CD4-positive, alpha-beta T cell treated with Interleukin-6 for 4 hours (primary cell): ENCODE results near the gene EXOC8.
"Not testable (repeated sequence)": the region's sequence is repeated elsewhere in the genome, so short reads cannot be mapped to it uniquely, and the experiment has no call there.

Experiments
- DNase-seq: peaks from one replicate; pipeline ENCODE4 v3.0.0-alpha.2; 2020; ENCODE audit warnings: mixed read lengths

The EXOC8 gene

GRCh38 chr1:231348856-231349255 lies 11.2 kb upstream of the EXOC8 start:
- not testable (repeated sequence) for DNase-seq

DNA sequence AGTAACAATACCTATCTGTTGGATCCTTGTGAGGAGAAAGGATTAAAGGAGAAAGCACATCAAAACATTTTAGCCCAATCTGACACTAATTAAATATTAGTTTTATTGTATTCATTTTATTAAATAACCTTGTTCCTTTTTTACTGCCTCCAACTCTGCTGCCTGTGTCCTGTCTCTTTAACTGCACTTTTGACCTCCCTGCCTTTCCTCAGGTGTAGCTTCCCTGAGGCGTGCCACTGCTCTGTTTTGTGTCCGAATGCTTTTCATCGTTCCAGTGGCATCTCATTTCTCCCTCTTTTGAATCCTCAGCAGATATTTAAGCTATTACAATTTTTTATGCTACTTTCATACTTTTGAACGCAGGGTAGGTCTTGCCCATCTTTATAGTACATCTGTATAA lies 10.8 kb upstream of the EXOC8 start:
- DNase-seq: no peak

DNA sequence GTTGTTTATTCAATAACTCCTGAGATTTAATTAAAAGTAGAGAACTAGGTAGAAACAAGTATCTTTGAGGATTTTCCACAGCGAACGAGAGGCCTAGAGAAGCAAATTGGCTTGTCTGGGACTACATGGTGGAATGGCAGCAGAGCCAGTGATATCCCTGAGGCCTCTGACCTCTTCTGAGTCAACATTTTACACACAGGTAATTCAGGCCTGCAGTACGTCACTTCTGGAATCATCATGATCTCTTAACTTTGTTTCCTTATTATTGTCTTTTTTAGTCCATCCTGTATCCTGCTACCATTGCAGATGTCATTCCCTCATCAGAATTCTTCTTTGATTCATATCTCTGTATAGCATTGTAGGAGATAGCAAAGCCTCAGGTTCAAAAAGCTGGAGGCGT lies 10.3 kb upstream of the EXOC8 start:
- no peak for DNase-seq

- no peak for DNase-seq
Measured at GRCh38 chr1:231340328-231341013, 2.8 kb upstream of the EXOC8 start.

GRCh38 chr1:231338270-231339128 lies 847 bp upstream of the EXOC8 start, which contains the start of gene SPRTN:
TSS of gene SPRTN (plus strand) at chr1:231338293. CDS start at chr1:231338384, 91 bp downstream.
- DNase-seq: no peak

DNA sequence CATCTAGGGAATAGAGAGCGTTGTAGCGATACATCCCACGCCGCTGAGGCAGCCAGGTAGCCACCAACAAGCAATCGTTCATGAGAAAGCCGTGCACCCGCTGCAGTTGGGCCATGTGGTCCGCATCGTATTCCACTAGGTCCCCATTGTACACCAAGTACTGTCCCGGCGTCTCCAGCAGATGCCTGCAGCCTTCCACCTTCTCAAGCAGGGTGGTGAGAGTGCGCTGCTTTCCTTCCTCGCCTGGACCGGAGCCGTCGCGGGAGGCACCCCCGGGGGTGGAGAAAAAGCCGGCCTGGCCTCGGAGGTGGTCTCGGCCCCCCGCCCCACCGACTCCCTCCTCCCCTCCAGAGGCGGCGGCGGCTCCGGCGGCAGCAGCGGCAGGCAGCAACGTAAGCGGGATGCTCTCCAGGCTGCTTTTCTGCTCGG lies 595 bp downstream of the EXOC8 start:
- no peak for DNase-seq

DNA sequence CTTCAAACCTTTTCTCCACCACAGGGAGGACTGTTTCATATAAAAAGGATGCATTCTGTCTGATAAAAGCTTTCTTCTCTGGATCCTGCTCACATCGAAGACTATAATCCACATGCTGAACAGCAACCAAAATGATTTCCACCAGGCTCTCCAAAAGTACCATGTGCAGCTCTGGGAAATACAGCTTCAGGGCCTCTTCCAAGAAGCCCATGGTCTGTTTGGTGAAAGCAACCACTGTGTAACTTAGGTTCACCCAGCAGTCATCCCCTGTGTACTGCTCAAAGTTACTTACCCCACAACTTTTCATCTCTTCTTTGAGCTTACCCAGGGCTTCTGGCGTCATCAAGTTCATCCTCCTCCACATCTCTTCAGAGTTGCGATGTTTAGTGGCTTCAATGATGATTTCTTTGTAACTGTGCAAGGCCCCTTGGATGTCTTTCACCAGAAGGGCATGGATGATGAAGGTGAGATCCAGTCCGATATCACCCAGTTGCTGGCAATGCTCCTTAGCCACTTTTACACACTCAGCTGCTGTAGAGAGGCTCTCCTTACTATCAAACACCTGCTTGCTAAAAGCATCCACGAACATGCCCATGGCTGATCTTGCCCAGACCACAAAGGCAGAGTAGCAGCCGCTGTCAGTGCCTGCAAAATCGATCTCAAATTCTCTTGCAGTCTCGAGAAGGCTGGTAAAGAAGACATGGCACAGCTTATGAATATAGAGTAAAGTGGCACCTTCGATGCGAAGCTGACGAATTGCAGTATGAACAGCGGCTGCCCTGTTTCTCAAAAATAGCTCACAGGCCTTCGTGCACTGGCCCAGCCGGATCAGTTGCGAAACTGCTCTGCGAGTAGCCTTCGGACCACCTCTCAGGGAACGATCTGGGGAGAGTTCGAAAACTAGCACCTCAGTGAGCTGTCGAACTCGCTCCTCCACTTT lies 1.7 kb downstream of the EXOC8 start:
- DNase-seq: no peak

- no peak for DNase-seq
Measured at GRCh38 chr1:231334952-231335351, 2.7 kb downstream of the EXOC8 start.

DNA sequence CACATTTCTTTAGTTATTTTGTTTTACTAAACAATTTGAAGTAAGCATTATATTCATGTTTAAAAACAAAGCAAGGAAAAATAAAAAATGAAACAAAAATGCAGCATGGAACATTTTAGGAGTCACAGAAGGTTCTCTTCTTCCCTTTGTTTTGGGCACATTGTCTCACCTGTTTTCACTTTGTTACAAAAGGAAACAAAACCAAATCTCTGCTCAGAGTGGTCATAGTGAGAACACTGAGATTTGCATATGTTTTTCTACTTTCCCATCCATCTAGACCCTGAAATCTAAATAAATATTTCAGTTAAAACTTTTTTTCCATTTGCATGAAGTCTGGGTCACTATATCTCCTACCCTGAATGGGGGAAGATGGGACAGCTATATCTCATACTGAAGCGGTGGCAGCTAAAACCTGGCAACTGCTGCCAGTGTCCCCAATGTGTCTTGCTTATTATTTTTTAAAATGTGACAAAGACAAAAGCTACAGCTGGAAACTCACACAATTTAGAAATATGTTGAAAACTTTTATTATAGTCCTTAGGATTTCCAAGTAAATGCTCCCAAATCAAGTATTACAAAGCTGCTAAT lies 3.5 kb downstream of the EXOC8 start:
- DNase-seq: no peak

DNA sequence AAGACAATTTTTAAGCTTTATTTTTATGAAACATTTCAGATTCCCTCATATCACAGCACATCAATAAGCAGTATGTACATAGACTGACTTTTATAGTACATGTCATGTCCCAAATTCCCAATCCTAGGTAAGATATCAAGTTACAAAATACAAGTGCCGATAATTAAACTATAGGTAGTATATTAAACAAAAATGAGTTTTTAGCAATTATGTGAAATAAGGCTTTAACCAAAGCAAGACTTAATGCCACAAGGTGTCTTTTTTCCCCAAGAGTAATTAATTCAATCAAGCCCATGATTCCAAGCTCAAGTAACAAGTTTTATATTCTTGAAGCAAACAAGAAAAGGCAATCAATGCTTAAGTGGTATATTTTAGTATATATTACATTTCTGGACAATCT lies 4.9 kb downstream of the EXOC8 start:
- no peak for DNase-seq

- DNase-seq: no peak
Measured at GRCh38 chr1:231329483-231329882, 8.2 kb downstream of the EXOC8 start.

GRCh38 chr1:231327617-231328016 lies 10.0 kb downstream of the EXOC8 start:
- DNase-seq: no peak

- DNase-seq: no peak
Measured at GRCh38 chr1:231326248-231326647, 11.4 kb downstream of the EXOC8 start.

GRCh38 chr1:231324660-231325059 lies 13.0 kb downstream of the EXOC8 start:
- no peak for DNase-seq

DNA sequence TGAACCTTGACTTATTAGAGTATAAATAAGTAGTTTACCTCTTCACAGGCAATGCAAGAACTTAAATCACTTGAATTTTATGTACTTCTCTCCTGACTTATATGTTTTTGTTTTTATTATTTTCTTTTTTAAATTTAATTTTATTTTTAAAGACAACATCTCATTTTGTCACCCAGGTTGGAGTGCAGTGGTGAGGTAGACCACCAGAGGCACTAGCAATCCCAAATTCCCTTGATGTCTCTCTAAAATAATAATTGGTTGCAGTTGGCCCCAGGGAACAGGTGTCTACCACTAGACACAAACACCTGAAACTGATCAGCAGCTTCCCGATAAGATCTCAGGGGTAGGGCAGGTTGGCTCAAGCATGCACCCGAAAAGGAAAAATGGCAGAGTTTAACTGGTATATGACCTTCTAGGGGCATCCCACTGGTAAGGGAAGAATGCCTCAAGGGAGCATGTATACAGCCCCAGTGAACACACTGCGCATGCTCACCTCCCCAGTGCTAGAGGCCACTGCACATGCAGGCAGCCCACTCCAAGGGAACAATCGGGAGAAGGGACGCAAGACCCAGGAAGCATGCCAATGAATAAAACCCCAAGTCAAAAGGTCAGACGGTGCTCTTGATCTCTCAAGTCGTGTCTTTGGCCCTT lies 14.6 kb downstream of the EXOC8 start:
- DNase-seq: no peak

- DNase-seq: no peak
Measured at GRCh38 chr1:231319080-231319479, 18.6 kb downstream of the EXOC8 start.

- no peak for DNase-seq
Measured at GRCh38 chr1:231318568-231318967, 19.1 kb downstream of the EXOC8 start.

- DNase-seq: no peak
Measured at GRCh38 chr1:231318015-231318355, 19.7 kb downstream of the EXOC8 start.

GRCh38 chr1:231317306-231318014 lies 20.2 kb downstream of the EXOC8 start:
- no peak for DNase-seq

GRCh38 chr1:231315887-231316286 lies 21.8 kb downstream of the EXOC8 start:
- peak; percentile 54 for DNase-seq

DNA sequence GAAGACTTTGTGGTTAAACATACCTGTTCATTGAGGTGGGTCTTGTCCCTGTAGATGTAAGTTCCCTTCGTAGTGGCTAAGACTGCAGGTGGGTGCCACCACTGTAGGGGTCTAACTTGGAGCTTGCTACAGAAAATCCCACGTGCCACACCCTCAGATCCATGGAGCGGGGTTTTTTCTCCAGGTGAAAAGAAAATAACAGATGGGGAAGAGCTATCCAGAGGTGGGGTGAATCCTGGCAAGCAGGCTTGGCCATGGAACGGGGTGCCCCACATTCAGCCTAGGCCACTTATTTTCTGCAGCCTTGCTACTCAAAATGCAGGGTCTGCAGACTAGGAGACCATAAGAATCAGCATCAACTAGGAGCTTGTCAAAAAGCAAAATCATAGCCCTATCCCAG lies 24.0 kb downstream of the EXOC8 start:
- DNase-seq: no peak

DNA sequence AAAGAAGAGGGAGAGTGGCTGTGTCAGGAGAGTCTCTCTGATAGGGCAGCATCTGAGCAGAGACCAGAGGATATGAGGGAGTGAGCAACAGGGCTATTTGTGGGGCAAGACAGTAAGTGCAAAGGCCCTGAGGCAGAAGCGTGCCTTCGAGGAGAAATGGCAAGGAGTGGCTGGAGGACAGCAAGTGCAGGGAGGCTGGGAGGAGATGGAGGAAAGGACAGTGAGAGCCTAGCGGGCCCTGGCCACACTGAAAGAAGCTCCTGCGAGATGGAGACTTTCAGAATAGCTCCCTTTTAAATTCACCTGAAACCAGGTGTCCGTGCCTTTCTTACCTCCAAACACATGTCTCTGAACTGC lies 25.2 kb downstream of the EXOC8 start:
- DNase-seq: no peak
